Lung (tissue), 12 donors: ENCODE data around the gene SERINC4. TPM values are rescaled to one million over a fixed set of nuclear protein-coding genes. Genes with fewer than 3 reads are reported as not detected.
A peak's percentile ranks its signal among the peaks of the same experiment; 100 is the strongest.
"Not testable (repeated sequence)": the region's sequence is repeated elsewhere in the genome, so short reads cannot be mapped to it uniquely, and the experiment has no call there.

Experiments used
- ATAC-seq: fragments of 200-7000 bp; cut with Tn5 transposase; one replicate; pipeline ENCODE4 v1.9.1; 2020; ENCODE audit warnings: moderate number of reproducible peaks; ENCODE audit not compliant: insufficient read depth, low FRiP score
- DNase-seq, 3 donors: peaks; one replicate each; pipeline ENCODE4 v3.0.0-alpha.2; 2013 to 2017
- H3K27ac ChIP-seq, 2 donors: one replicate each; pipeline ENCODE4 v1.5.1; 2013; ENCODE audit warnings: mild to moderate bottlenecking in 2 of 2, moderate library complexity in 2 of 2, control low read depth in 1 of 2, inconsistent platforms in 1 of 2, low read depth in 1 of 2, low read length in 1 of 2
- H3K27me3 ChIP-seq, 3 donors: one replicate each; pipeline ENCODE4 v1.5.1; 2013; ENCODE audit warnings: low read length in 2 of 3; ENCODE audit not compliant: control insufficient read depth in 3 of 3, insufficient read depth in 3 of 3
- H3K36me3 ChIP-seq, 4 donors: one replicate each; pipeline ENCODE4 v1.5.1; 2013; ENCODE audit warnings: low read length in 4 of 4, mild to moderate bottlenecking in 1 of 4, moderate library complexity in 1 of 4; ENCODE audit not compliant: control insufficient read depth in 4 of 4, insufficient read depth in 4 of 4
- H3K4me1 ChIP-seq, 5 donors: one replicate each; pipeline ENCODE4 v1.5.1; 2013; ENCODE audit warnings: low read length in 5 of 5, mild to moderate bottlenecking in 2 of 5, moderate library complexity in 1 of 5; ENCODE audit not compliant: control insufficient read depth in 5 of 5, insufficient read depth in 5 of 5
- H3K4me3 ChIP-seq: one replicate; pipeline ENCODE4 v1.5.1; 2013; ENCODE audit warnings: mild to moderate bottlenecking, control low read depth, moderate library complexity
- H3K9ac ChIP-seq, 2 donors: one replicate each; pipeline ENCODE4 v1.5.1; 2013; ENCODE audit warnings: low read length in 2 of 2, control low read depth in 1 of 2; ENCODE audit not compliant: insufficient read depth in 1 of 2
- H3K9me3 ChIP-seq, 4 donors: one replicate each; pipeline ENCODE4 v1.5.1; 2013; ENCODE audit warnings: low read length in 3 of 4, mild to moderate bottlenecking in 1 of 4, moderate library complexity in 1 of 4; ENCODE audit not compliant: control insufficient read depth in 4 of 4, insufficient read depth in 3 of 4
- CTCF ChIP-seq: IDR thresholded peaks from 2 replicates; pipeline ENCODE4 v1.5.1; 2012; ENCODE audit warnings: mild to moderate bottlenecking; ENCODE audit errors: control extremely low read depth, extremely low read depth
- whole genome bisulfite sequencing, 2 donors: extraction: QIAGEN DNeasy Blood & Tissue Kit; methylation state at CpG; one replicate each; pipeline ENCODE4 v1.1.7; 2013; 5-methylcytosine and 5-hydroxymethylcytosine counted together
- polyA plus RNA-seq, 2 donors: library from polyadenylated mRNA; stranded (reverse); fragments of 200-250 nt; gene quantifications; one replicate each; pipeline ENCODE4 v1.2.1, GENCODE V29; 2013
- total RNA-seq, 2 donors: library from RNA; depleted of rRNA in 1 of 2; stranded (reverse); fragments of >200 nt in 1 of 2; gene quantifications; one replicate each; pipeline ENCODE4 v1.2.1, GENCODE V29; 2014 to 2021
- donor health status: control.
- donor health status: control.
- donor health status: Bipolar disorder and iron deficiency.
- donor health status: healthy.
- donor health status: DM: yes; HTN: yes; CAD: no.

Gene SERINC4
- total and polyA plus RNA-seq, 4 donors, result 0.18 to 0.46 (median 0.24) TPM; not detected in 1

DNA sequence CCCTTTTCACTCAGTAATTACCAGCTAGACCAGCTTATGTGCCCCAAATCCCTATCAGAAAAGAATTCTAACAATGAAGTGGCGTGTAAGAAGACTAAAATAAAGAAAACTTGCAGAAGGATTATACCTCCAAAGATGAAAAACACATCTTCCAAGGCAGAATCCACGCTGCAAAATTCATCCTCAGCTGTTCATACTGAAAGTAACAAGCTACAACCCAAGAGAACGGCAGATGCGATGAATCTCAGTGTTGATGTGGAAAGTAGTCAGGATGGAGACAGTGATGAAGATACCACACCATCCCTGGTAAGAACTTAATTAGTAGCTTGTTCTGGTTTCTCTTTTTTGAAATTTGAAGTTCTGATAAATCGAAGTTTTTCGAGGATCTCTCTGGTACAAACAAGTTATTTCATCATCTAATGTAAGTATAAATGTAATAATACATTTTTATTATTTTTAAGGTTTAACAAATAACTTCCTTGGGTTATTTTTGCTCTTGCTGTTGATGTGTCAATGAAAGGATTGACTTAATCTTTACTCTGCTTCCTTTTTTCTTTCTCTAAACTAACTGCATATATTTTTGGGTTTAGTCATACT lies 28.1 kb upstream of the SERINC4 start:
- no peak for TF ChIP-seq CTCF
- Histone ChIP-seq H3K4me1 (peaks cover 5 to 29% (median 6%) of the 10 kb centered on the region in 5 donors), H3K9me3 (no peaks in the 10 kb centered on the region), H3K27me3 (no peaks in the 10 kb centered on the region), H3K36me3 (peaks cover 0 to 2% (median 0%) of the 10 kb centered on the region in 4 donors), H3K4me3 (no peak overlapping the region), H3K9ac (peak overlapping the region in 1 of 2 donors; percentile 48), H3K27ac (no peak overlapping the region)
- DNase-seq (peak in 2 of 3 donors; percentile 11 to 14), ATAC-seq (no peak)
- WGBS, 2 donors, result 65 to 69% methylated on average over 6 of the region's 6 CpGs

- no peaks in the 10 kb centered on the region for H3K27me3 ChIP-seq
- peak; percentile 79 for ATAC-seq
Measured at GRCh38 chr15:43826508-43827341, 26.7 kb upstream of the SERINC4 start, which contains the start of gene WDR76. TSS of gene WDR76 (plus strand) at chr15:43827002. CDS start at chr15:43827033, 31 bp downstream.

GRCh38 chr15:43826029-43826507 lies 26.0 kb upstream of the SERINC4 start:
- no peak for DNase-seq
- Histone ChIP-seq H3K9me3 (no peaks in the 10 kb centered on the region), H3K4me1 (peaks cover 5 to 32% (median 7%) of the 10 kb centered on the region in 5 donors), H3K4me3 (no peak overlapping the region), H3K9ac (no peak overlapping the region), H3K36me3 (peaks cover 0 to 2% (median 0%) of the 10 kb centered on the region in 4 donors), H3K27ac (no peak overlapping the region), H3K27me3 (no peaks in the 10 kb centered on the region)
- no peak for TF ChIP-seq CTCF
- no peak for ATAC-seq
- WGBS, 2 donors, result 93 to 96% methylated on average over 11 of the region's 11 CpGs

More at GRCh38 chr15:43826508-43827341, 26.7 kb upstream of the SERINC4 start, which contains the start of gene WDR76:
- Histone ChIP-seq H3K27ac (peak within 1 kb of the TSS in 1 of 2 donors; percentile 48), H3K36me3 (peaks cover 0 to 2% (median 0%) of the 10 kb centered on the region in 4 donors), H3K9me3 (no peaks in the 10 kb centered on the region), H3K9ac (peak within 1 kb of the TSS; percentile 37 to 48), H3K4me1 (peaks cover 5 to 32% (median 7%) of the 10 kb centered on the region in 5 donors), H3K4me3 (peak within 1 kb of the TSS; percentile 38)
- TF ChIP-seq CTCF, result no peak
- DNase-seq, result peak; percentile 85 to 92 (median 87)
- WGBS, 2 donors, result 4 to 5% methylated on average over 48 of the region's 48 CpGs

- H3K9me3 ChIP-seq, H3K4me3 ChIP-seq, H3K27ac ChIP-seq, H3K27me3 ChIP-seq, H3K9ac ChIP-seq, ATAC-seq, DNase-seq, H3K36me3 ChIP-seq: not testable (repeated sequence)
- peaks cover 5 to 32% (median 7%) of the 10 kb centered on the region in 5 donors for H3K4me1 ChIP-seq
- 93 to 94% methylated on average over 11 of the region's 11 CpGs for WGBS, 2 donors
Measured at GRCh38 chr15:43825305-43825704, 25.3 kb upstream of the SERINC4 start.
